OCI-LY3 (cell line): Measurements from ENCODE around the gene LBR.

Experiments used
- H2AFZ ChIP-seq: fragments of 200-600, 300-600 bp; shearing (Covaris generic); 2 replicates; pipeline ENCODE4 v1.6.0; 2014; ENCODE audit warnings: antibody characterized with exemption, low read depth, low read length
- H3K27ac ChIP-seq: fragments of 200-600, 300-600 bp; sonication (generic); 2 replicates; pipeline ENCODE4 v1.5.1; 2014; ENCODE audit warnings: mild to moderate bottlenecking, low read length, moderate library complexity, mixed read lengths
- H3K27me3 ChIP-seq: fragments of 200-600, 300-600 bp; sonication (generic); 2 replicates; pipeline ENCODE4 v1.6.1; 2014; ENCODE audit warnings: low read depth, low read length, mixed read lengths
- H3K36me3 ChIP-seq: fragments of 200-600, 300-600 bp; sonication (generic); replicated peaks from 2 replicates; pipeline ENCODE3; 2014; ENCODE audit warnings: low read depth, low read length, mixed read lengths
- H3K4me1 ChIP-seq: fragments of 300-600, 200-600 bp; sonication (generic); 2 replicates; pipeline ENCODE4 v1.6.1; 2014; ENCODE audit warnings: low read length, mixed read lengths
- H3K4me2 ChIP-seq: fragments of 200-600, 300-600 bp; sonication (generic); 2 replicates; pipeline ENCODE4 v1.6.1; 2014; ENCODE audit warnings: low read length, mixed read lengths
- H3K4me3 ChIP-seq: fragments of 300-600, 200-600 bp; sonication (generic); 2 replicates; pipeline ENCODE4 v1.5.1; 2014; ENCODE audit warnings: antibody characterized with exemption, mild to moderate bottlenecking, low read length, moderate library complexity
- H3K79me2 ChIP-seq: fragments of 300-600, 200-600 bp; shearing (Covaris generic); 2 replicates; pipeline ENCODE4 v1.6.1; 2014; ENCODE audit warnings: mild to moderate bottlenecking, low read length, mixed read lengths
- H3K9ac ChIP-seq: fragments of 300-600, 200-600 bp; shearing (Covaris generic); 2 replicates; pipeline ENCODE4 v1.6.0; 2014; ENCODE audit warnings: mild to moderate bottlenecking, low read length, moderate library complexity
- H3K9me3 ChIP-seq: fragments of 200-600, 300-600 bp; shearing (Covaris generic); 2 replicates; pipeline ENCODE4 v1.6.1; 2014; ENCODE audit warnings: low read length, mixed read lengths; ENCODE audit not compliant: insufficient read depth
- H4K20me1 ChIP-seq: fragments of 200-600, 300-600 bp; sonication (generic); 2 replicates; pipeline ENCODE4 v1.6.1; 2016; ENCODE audit warnings: low read length, mixed read lengths; ENCODE audit not compliant: insufficient read depth
- CTCF ChIP-seq: fragments of 200-600, 300-600 bp; sonication (generic); IDR thresholded peaks from 2 replicates; pipeline ENCODE4 v1.5.1; 2014; ENCODE audit warnings: antibody characterized with exemption, low read length, low read depth
- EZH2phosphoT487 ChIP-seq: fragments of 200-600 bp; shearing (Covaris generic); IDR thresholded peaks from 2 replicates; pipeline ENCODE4 v1.6.1; 2018; ENCODE audit warnings: antibody characterized with exemption, mixed run types, low read depth

The LBR gene

GRCh38 chr1:225361176-225361575 is 66.7 kb downstream of the LBR start:
- H3K4me3 ChIP-seq, result no peak overlapping the region
- H3K27ac ChIP-seq, result no peak overlapping the region
- no peak overlapping the region for H3K9ac ChIP-seq
- H3K27me3 ChIP-seq, result no peaks in the 10 kb centered on the region
- H3K36me3 ChIP-seq, result no peaks in the 10 kb centered on the region
- no peak for TF ChIP-seq CTCF
- TF ChIP-seq EZH2phosphoT487, result no peak
- H4K20me1 ChIP-seq, result no peaks in the 10 kb centered on the region
- H3K9me3 ChIP-seq, result no peaks in the 10 kb centered on the region
- H3K79me2 ChIP-seq, result no peaks in the 10 kb centered on the region
- no peak overlapping the region for H3K4me2 ChIP-seq
- no peaks in the 10 kb centered on the region for H3K4me1 ChIP-seq
- H2AFZ ChIP-seq, result no peak overlapping the region

GRCh38 chr1:225360119-225360518 is 67.7 kb downstream of the LBR start:
- H3K4me3 ChIP-seq, result no peak overlapping the region
- TF ChIP-seq EZH2phosphoT487 (no peak), CTCF (no peak)
- no peaks in the 10 kb centered on the region for H4K20me1 ChIP-seq
- no peak overlapping the region for H2AFZ ChIP-seq
- no peaks in the 10 kb centered on the region for H3K79me2 ChIP-seq
- no peak overlapping the region for H3K4me2 ChIP-seq
- H3K27ac ChIP-seq, result no peak overlapping the region
- H3K27me3 ChIP-seq, result no peaks in the 10 kb centered on the region
- no peaks in the 10 kb centered on the region for H3K9me3 ChIP-seq
- H3K9ac ChIP-seq, result no peak overlapping the region
- H3K4me1 ChIP-seq, result no peaks in the 10 kb centered on the region
- H3K36me3 ChIP-seq, result no peaks in the 10 kb centered on the region

GRCh38 chr1:225355863-225356262 is 72.0 kb downstream of the LBR start:
- Histone ChIP-seq H3K27ac (no peak overlapping the region), H3K4me2 (no peak overlapping the region), H3K79me2 (no peaks in the 10 kb centered on the region), H2AFZ (no peak overlapping the region), H3K4me1 (no peaks in the 10 kb centered on the region), H3K9ac (no peak overlapping the region), H3K4me3 (no peak overlapping the region), H3K9me3 (no peaks in the 10 kb centered on the region), H3K27me3 (no peaks in the 10 kb centered on the region), H3K36me3 (no peaks in the 10 kb centered on the region), H4K20me1 (no peaks in the 10 kb centered on the region)
- no peak for TF ChIP-seq EZH2phosphoT487
- TF ChIP-seq CTCF, result no peak

DNA sequence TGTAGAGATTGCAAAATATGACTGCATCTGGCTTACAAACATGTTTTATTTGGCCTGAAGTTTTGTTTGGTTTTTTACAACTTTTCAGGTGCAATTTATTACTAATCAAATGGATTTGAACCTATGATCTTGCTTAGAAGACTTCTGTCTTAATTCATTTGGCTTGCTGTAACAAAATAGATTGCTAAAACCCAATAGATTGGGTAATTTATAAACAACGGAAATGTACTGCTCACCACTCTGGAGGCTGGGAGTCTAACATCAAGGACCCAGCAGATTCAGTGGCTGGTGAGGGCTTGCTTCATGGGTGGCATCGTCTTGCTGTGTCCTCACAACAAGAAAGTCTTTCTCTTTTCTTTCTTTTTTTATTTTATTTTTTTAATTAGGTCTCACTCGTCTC is 72.9 kb downstream of the LBR start:
- no peak overlapping the region for H3K27ac ChIP-seq
- no peaks in the 10 kb centered on the region for H3K27me3 ChIP-seq
- TF ChIP-seq CTCF, result no peak
- no peak for TF ChIP-seq EZH2phosphoT487
- no peak overlapping the region for H3K9ac ChIP-seq
- H3K4me2 ChIP-seq, result no peak overlapping the region
- no peaks in the 10 kb centered on the region for H3K36me3 ChIP-seq
- no peaks in the 10 kb centered on the region for H3K79me2 ChIP-seq
- no peak overlapping the region for H2AFZ ChIP-seq
- H3K9me3 ChIP-seq, result no peaks in the 10 kb centered on the region
- no peaks in the 10 kb centered on the region for H3K4me1 ChIP-seq
- H4K20me1 ChIP-seq, result no peaks in the 10 kb centered on the region
- no peak overlapping the region for H3K4me3 ChIP-seq
